Kidney (tissue), 14 donors: ENCODE data around the gene EDA. TPM values are rescaled to one million over a fixed set of nuclear protein-coding genes. Genes with fewer than 3 reads are reported as not detected.

Experiments used
- DNase-seq, 5 donors: peaks; one replicate each; pipeline ENCODE4 v3.0.0-alpha.2; 2013 to 2020
- FAIRE-seq: peaks from 2 replicates; lab custom pipeline; 2012; peaks lifted over from hg19 to GRCh38; lab: Jason Lieb, UNC
- H3K27ac ChIP-seq, 2 donors: one replicate each; pipeline ENCODE4 v1.7.0; 2013; ENCODE audit warnings: low read depth in 2 of 2, low read length in 2 of 2, inconsistent platforms in 1 of 2
- H3K27me3 ChIP-seq: one replicate; pipeline ENCODE4 v1.7.1; 2013; ENCODE audit warnings: low read length, inconsistent platforms; ENCODE audit not compliant: control insufficient read depth, insufficient read depth
- H3K36me3 ChIP-seq, 3 donors: one replicate each; pipeline versions ENCODE4 v1.7.0 to v1.7.1; 2013; ENCODE audit warnings: low read length in 3 of 3, control low read depth in 1 of 3, inconsistent platforms in 1 of 3; ENCODE audit not compliant: insufficient read depth in 3 of 3, control insufficient read depth in 2 of 3
- H3K4me1 ChIP-seq, 3 donors: one replicate each; pipeline versions ENCODE4 v1.7.0 to v1.7.1; 2013; ENCODE audit warnings: low read length in 3 of 3, inconsistent platforms in 1 of 3, low read depth in 1 of 3; ENCODE audit not compliant: control insufficient read depth in 2 of 3, insufficient read depth in 2 of 3
- H3K4me3 ChIP-seq, 3 donors: one replicate each; pipeline versions ENCODE4 v1.7.0 to v1.8.1; 2013; ENCODE audit warnings: low read length in 3 of 3, control low read depth in 1 of 3, inconsistent platforms in 1 of 3
- H3K9ac ChIP-seq, 3 donors: one replicate each; pipeline versions ENCODE4 v1.7.0 to v1.7.1; 2013; ENCODE audit warnings: low read length in 3 of 3, control low read depth in 1 of 3, inconsistent platforms in 1 of 3
- H3K9me3 ChIP-seq, 3 donors: one replicate each; pipeline versions ENCODE4 v1.7.0 to v1.7.1; 2013; ENCODE audit warnings: low read length in 3 of 3, control low read depth in 1 of 3, inconsistent platforms in 1 of 3; ENCODE audit not compliant: control insufficient read depth in 2 of 3, insufficient read depth in 1 of 3
- CTCF ChIP-seq: IDR thresholded peaks from 3 replicates; pipeline ENCODE4 v1.5.1; 2012; ENCODE audit warnings: mild to moderate bottlenecking, moderate library complexity, borderline replicate concordance; ENCODE audit not compliant: insufficient read depth; ENCODE audit errors: extremely low read depth
- intact Hi-C: fragments of 100-400 bp; cut with DNase I; formaldehyde crosslinking; loops from one replicate; pipeline ENCODE4 v1.11.1; 2022
- polyA plus RNA-seq: library from polyadenylated mRNA; stranded (reverse); fragments of 350-450 nt; fragmentation: Illumina TruSeq; extraction: RNeasy Lipid Tissue Mini Kit (QIAGEN cat#74804); gene quantifications from one replicate; pipeline ENCODE4 v1.2.3, GENCODE V29; 2014; ENCODE audit warnings: low read depth, low replicate concordance; ENCODE audit not compliant: insufficient read depth
- total RNA-seq: library from RNA; stranded (reverse); fragmentation: NEBNext Ultra II Directional; extraction: Animal tissue kit (Norgen Biotek cat#: 25700); gene quantifications from one replicate; pipeline ENCODE4 v1.2.1, GENCODE V29; 2021
- donor health status: control.
- donor health status: control.
- donor health status: control.
- donor health status: control.
- donor health status: control.
- donor health status: DM: yes; HTN: yes; CAD: no.
- donor health status: Normal renal cell carcinoma (clear cell type).

EDA gene
- total and polyA plus RNA-seq, 2 donors from 2014 or later = 2.9 to 4.2 TPM

- no peak for FAIRE-seq
- Histone ChIP-seq H3K9me3 (no peaks in the 10 kb centered on the region), H3K27me3 (no peaks in the 10 kb centered on the region), H3K4me3 (no peak overlapping the region), H3K9ac (no peak overlapping the region), H3K36me3 (no peaks in the 10 kb centered on the region), H3K4me1 (no peaks in the 10 kb centered on the region), H3K27ac (no peak overlapping the region)
- no peak for TF ChIP-seq CTCF
- no peak for DNase-seq
- intact Hi-C loops = no loop called here
Measured at GRCh38 chrX:69919749-69920148, 303.8 kb downstream of the EDA start.

GRCh38 chrX:69932323-69932722 lies 316.4 kb downstream of the EDA start:
- intact Hi-C loops = no loop called here
- Histone ChIP-seq H3K36me3 (no peaks in the 10 kb centered on the region), H3K9ac (no peak overlapping the region), H3K27ac (no peak overlapping the region), H3K9me3 (no peaks in the 10 kb centered on the region), H3K4me3 (no peak overlapping the region), H3K4me1 (no peaks in the 10 kb centered on the region), H3K27me3 (no peaks in the 10 kb centered on the region)
- no peak for FAIRE-seq
- TF ChIP-seq CTCF = no peak
- no peak for DNase-seq

GRCh38 chrX:69948276-69948797 lies 332.4 kb downstream of the EDA start:
- no peaks in the 10 kb centered on the region for H3K9me3 ChIP-seq
- H3K4me3 ChIP-seq = no peak overlapping the region
- no peaks in the 10 kb centered on the region for H3K27me3 ChIP-seq
- DNase-seq = no peak
- no peak for FAIRE-seq
- H3K4me1 ChIP-seq = no peaks in the 10 kb centered on the region
- no peak overlapping the region for H3K27ac ChIP-seq
- H3K36me3 ChIP-seq = no peaks in the 10 kb centered on the region
- no peak for TF ChIP-seq CTCF
- no peak overlapping the region for H3K9ac ChIP-seq
- intact Hi-C loops = no loop called here

DNA sequence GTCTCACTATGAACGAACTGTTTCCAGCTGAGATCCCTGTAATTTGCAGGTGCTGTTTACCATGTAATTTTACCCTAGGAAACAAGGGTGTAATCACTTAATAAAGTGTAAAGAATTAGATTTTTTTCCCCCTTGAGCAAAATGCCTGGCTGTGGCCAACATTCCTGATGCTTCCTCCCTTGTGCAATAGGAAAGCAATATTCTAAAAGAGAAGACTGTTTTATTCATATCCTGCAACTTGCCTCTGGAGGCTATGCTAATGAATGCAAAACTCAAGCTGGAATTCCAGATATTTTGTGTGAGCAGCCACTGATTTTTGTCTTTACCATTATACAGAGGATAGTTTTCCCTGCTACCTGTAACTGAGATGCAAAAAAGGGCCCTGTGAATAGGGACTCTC lies 335.8 kb downstream of the EDA start:
- Histone ChIP-seq H3K4me3 (no peak overlapping the region), H3K27ac (no peak overlapping the region), H3K9me3 (no peaks in the 10 kb centered on the region), H3K4me1 (no peaks in the 10 kb centered on the region), H3K27me3 (no peaks in the 10 kb centered on the region), H3K36me3 (no peaks in the 10 kb centered on the region), H3K9ac (no peak overlapping the region)
- intact Hi-C loops = no loop called here
- no peak for FAIRE-seq
- DNase-seq = no peak
- TF ChIP-seq CTCF = no peak
